Measurements from ENCODE around the gene ELN.
"Not testable (repeated sequence)": the region's sequence is repeated elsewhere in the genome, so short reads cannot be mapped to it uniquely, and the experiment has no call there.

The ELN gene

DNA sequence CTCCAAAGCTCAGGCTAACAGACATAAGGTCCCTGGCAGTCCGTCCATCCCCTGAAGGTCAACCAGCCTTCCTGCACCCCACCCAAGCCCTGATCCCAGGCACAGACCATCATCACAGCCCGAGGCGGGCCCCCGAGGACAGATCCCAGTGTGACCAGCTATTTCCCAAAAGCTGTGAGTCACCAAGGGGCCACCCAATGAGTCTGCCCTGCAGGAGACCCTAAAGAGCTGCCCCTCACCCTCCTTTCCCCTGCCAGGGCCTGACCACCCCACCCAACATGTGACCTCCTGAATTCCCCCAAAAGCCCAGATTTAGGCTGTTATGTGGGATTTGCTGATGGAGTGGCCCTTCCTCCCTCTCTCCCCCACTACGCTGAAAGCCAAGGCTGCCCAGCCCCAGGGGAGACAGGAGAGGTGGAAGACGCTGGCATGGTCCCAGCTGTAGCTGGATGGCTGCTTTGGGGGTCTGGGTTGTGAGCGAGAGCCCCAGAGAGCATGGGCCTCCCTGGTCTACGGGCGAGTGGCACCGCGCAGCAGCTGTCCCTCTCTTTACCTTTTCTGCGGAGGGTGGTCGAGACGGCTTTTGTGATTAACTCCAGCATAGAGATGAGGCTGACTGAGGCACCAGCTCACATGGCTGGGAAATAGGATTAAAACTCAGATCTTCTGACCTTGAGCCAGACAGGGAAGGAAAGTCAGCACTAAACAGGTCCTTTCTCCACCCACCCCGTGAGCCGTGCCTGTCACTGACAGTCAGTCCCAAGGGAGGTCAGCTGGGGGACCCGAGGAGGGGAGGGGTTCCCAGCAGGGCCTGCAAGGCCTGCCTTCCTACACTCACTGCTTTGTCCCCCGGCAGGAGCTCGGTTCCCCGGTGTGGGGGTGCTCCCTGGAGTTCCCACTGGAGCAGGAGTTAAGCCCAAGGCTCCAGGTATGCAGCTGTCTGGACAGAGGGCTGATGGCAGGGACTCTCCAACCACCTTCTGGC is 16.7 kb downstream of the ELN start:
- no peak for DNase-seq

- DNase-seq, result not testable (repeated sequence)
These were observed 18.6 kb downstream of the ELN start for GRCh38 chr7:74046581-74046980.

DNA sequence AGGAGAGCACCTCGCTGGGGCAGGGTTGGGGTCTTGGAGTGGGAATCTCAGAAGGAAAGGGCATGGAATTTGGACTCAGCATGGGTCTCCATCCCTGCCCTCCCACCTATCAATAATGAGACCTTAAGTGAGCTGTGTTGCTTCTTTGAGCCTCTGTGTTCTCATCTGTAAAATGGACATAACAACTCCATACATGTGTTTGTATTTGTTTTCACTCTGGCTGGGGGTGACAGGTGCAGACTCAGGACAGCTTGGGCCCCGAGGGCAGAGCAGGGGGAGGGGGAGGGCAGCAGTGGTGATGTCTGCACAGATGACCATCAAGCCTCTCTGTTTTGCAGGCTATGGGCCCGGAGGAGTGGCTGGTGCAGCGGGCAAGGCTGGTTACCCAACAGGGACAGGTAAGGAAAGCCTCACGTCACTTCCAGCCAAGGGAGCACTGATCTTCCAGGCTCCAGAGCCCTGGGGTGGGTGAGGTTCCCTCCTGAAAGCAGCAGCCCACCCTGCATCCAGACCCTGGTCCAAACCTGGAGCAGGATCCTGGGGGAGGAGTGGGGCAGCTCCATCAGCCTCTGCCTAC is 19.9 kb downstream of the ELN start:
- DNase-seq, result no peak

GRCh38 chr7:74048999-74049599 is 21.1 kb downstream of the ELN start:
- DNase-seq, result no peak

- no peak for DNase-seq
These were observed 22.2 kb downstream of the ELN start for GRCh38 chr7:74049997-74050798.

DNA sequence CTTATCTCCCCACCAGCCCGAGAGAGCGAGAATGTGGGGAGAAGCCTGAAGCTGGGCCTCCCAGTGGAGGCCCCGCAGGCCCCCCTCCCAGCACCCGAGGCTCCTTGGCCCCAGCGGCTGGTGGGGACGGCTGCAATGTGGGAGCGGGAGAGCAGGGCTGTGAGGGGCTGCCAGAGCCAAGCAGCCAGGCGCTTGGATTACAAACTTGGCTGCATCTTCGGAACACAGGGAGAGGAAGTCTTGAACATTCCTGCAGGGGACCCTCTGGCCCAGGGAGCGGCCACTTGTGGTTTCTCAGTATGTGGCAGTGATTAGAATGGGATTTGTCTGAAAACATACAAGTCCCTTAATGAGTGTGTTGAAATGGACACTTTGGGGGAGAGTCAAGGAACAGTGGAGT is 23.2 kb downstream of the ELN start:
- no peak for DNase-seq

GRCh38 chr7:74051629-74052410 is 23.8 kb downstream of the ELN start:
- no peak for DNase-seq

GRCh38 chr7:74052628-74053027 is 24.7 kb downstream of the ELN start:
- no peak for DNase-seq

DNA sequence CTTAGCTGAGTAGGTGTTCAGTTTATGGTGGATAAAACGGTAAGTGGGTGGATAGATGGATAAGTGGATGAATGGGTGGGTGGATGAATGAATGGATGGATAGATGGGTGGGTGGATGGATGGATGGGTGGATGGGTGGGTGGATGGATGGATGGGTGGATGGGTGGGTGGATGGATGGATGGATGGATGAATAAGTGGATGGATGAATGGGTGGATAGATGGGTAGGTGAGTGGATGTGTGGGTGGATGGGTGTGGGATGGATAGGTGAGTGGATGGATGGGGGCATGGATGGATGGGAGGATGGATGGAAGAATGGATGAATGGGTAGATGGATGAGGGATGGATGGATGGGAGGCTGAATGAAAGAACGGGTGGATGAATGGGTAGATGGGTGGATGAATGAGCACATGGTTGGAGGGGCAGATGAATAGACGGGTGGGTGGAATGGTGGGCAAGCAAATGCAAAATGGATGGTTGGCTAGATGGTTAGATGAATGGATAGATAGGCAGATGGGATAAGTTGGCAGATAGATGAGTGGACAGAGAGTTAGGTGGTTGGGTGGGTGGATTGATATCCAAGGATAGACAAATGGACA is 25.7 kb downstream of the ELN start:
- no peak for DNase-seq

GRCh38 chr7:74056096-74056915 is 28.3 kb downstream of the ELN start:
- DNase-seq, result no peak

DNA sequence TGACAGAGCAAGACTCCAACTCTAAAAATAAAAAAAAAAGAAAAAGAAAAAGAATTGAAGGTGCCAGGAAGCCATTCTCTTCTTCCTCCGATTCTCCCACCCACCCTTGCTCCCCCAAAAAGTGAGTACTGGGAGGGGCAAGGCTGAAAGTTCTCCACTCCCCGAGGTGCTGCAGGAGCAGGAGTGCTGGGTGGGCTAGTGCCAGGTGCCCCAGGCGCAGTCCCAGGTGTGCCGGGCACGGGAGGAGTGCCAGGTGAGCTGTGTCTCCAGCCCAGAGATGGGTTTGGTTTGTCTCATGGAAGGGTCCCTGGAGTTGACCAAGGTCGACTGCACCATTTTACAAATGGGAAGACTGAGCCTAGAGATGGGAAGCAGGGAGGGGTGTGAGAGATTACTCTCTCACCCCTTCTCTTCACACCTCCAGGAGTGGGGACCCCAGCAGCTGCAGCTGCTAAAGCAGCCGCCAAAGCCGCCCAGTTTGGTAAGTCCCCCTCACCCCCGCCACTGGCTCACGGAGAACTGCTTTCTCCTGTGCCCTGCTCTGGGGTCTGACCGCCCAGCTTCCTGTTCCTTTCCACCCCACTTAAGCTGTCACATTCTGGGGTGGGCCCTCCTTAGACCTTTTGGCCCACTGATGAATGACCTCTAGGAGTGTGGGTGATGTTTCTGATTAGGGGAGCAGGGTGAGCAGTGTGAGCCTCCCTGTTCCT is 29.4 kb downstream of the ELN start:
- DNase-seq, result no peak

DNA sequence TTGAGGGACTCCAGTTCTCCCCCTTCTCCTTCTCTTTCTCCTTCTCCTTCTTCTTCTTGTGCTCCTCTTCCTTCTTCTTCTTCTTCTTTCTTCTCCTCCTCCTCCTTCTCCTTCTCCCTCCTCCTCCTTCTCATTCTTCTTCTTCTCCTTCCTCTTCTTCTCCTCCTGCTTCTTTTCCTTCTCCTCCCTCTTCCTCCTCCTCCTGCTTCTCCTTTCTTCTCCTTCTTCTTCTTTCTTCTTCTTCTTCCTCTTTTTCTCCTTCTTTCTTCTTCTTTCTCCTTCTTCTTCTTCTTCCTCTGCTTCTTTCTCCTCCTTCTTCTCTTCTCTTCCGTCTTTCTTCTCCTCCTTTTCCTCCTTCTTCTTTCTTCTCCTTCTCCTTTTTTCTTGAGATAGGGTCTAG is 30.0 kb downstream of the ELN start:
- no peak for DNase-seq

DNA sequence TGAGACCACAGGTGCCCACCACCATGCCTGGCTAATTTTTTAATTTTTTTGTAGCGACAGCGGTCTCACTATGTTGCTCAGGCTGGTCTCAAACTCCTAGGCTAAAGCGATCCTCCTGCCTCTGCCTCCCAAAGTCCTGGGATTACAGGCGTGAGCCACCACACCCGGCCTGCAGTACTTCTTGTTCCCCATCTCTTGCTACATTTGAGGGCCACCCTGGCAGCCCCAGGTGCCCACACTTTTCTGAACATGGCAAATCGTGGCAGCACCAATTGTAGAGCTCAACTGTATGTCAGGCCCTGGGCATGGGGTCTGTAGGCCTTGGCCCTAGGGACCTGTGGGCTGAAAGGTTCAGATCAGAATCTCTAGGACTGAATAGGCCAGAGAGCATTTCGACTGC is 30.5 kb downstream of the ELN start:
- no peak for DNase-seq

- no peak for DNase-seq
These were observed 31.1 kb downstream of the ELN start for GRCh38 chr7:74059037-74059436.

DNA sequence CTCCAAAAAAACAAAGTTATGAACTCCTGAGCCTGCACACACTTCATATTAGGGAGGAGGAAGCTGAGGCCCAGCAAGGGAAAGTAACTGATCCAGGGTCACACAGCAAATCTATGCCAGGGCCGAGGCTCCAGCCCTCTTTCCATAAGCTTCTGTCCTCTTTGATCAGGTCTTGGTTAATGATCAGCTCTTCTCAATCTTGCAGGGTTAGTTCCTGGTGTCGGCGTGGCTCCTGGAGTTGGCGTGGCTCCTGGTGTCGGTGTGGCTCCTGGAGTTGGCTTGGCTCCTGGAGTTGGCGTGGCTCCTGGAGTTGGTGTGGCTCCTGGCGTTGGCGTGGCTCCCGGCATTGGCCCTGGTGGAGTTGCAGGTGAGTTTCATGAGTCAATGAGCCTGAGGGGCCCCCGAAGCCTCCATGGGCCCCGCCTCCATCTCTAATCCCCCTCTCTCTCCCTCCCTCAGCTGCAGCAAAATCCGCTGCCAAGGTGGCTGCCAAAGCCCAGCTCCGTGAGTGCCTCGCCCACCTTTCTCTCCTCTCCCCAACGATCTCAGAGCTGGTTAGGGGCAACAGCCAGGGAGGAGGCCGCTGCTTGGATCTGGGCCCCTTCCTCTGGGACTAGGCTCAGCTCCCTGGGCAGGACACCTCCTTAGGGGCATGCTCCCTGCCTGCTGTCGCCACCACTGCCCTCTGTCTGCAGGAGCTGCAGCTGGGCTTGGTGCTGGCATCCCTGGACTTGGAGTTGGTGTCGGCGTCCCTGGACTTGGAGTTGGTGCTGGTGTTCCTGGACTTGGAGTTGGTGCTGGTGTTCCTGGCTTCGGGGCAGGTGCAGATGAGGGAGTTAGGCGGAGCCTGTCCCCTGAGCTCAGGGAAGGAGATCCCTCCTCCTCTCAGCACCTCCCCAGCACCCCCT is 32.0 kb downstream of the ELN start:
- no peak for DNase-seq

DNA sequence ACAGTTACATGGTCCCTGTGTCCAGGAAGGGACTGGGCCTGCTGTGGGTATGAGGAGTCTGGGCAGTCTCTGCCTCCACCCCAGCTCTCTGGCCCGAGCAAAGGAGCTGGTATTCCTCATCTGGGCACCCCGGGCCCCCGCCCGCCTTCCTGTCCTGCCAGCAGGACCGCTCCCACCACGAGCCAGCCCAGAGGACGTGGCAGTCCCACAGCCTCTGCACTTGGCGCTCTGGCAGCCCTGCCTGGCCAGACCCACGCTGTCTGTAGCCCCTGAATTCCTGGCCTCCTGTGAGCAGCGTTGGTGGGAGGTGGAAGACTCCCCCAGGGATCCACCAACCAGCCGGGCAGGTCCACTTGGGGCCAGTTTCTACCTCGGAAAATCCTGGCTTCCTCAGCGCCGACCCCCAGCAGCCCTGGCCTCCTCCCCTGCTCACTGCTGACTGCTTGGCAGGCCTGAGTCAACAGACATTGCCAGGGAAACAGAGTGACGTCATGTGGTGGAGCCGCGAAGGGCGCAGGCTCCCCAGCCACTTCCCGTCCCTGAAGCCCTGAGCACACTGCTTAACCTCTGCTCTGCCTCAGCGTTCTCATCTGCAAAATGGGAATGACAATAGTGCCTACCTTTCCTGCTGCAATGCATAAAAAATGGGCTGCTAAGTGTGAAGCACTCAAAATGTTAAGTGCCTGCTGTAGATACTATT is 34.0 kb downstream of the ELN start:
- DNase-seq, result no peak

DNA sequence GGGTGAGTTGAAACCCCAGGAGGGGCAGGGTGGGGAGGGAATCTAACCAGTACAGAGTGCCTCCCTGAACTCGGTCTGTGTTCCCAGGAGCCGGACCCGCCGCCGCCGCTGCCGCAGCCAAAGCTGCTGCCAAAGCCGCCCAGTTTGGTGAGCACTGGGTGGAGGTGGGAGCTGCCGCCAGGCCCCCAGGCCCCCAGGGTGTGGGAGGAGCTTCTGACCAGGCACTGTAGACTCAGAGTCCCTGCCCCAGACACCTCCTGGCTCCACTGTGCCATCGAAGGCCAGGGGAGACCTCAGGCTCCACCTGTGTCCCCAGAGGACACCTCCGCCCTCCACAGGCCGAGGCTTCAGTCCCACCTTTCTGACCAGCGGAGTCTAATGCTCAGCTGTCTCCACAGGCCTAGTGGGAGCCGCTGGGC is 35.3 kb downstream of the ELN start:
- no peak for DNase-seq

DNA sequence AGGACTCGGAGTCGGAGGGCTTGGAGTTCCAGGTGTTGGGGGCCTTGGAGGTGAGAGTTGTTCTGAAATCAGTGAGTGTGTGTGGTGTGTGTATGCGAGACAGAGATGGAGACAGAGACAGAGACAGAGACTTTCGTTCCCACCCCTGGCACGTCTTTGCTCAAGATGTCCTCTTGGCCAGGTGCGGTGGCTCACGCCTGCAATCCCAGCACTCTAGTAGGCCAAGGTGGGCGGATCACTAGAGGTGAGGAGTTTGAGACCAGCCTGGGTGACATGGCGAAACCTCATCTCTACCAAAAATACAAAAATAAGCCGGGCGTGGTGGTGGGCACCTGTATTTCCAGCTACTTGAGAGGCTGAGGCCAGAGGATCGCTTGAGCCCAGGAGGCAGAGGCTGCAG is 35.7 kb downstream of the ELN start:
- DNase-seq, result no peak

DNA sequence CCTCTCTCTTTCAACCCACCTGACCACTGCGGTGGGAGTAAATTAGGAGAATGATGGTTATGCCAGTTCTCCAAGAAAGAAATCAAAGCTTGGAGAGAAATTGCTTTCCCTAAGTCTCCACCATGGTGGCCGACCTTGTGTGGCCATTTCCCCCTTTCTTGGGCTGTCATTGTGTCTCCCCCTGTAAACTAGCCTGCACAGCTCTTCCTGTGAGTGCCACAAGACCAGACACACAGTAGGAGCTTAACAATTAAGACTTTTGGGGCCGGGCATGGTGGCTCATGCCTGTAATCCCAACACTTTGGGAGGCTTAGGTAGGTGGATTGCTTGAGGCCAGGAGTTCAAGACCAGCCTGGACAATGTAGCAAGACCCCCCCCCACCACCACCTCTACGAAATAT is 36.7 kb downstream of the ELN start:
- no peak for DNase-seq
